Raji (cell line): ENCODE data around the gene VSTM2B.

Experiments used
- POLR2A ChIP-seq: IDR thresholded peaks from 2 replicates; pipeline ENCODE4 v1.6.1; 2011; ENCODE audit warnings: low read depth, low read length, control low read depth; ENCODE audit not compliant: insufficient read depth

Gene VSTM2B

GRCh38 chr19:29552454-29553280 is 26.9 kb downstream of the VSTM2B start:
- TF ChIP-seq POLR2A: no peak

DNA sequence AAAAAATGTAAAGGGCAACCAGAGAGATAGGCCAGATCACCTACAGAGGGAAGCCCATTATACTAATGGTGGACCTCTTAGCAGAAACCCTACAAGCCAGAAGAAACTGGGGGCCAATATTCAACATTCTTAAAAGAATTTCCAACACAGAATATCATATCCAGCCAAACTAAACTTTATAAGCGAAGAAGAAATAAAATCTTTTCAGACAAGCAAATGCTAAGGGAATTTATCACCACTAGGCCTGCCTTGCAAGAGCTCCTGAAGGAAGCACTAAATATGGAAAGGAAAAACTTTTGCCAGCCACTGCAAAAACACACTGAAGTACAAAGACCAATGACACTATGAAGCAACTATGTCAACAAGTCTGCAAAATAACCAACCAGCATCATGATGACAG is 28.4 kb downstream of the VSTM2B start:
- TF ChIP-seq POLR2A: no peak

DNA sequence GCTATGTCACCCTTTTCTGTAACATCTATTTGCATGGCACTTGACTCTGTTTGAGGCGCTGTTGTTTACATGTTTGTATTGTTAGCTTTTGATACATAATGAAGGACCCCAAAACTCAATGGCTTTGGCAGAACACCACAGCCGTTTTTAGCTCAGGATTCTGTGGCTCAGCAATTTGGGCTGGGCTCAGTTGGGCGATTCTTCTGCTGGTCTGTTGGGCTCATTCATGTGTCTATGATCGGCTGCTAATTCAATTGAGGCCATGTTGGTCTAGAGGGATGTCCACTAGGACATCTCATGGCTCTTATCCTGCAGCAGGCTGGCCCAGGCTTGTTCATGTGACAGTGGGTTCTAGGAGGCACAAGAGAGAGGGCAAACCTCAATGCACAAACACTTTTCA is 33.9 kb downstream of the VSTM2B start:
- TF ChIP-seq POLR2A: no peak

GRCh38 chr19:29560313-29561075 is 34.7 kb downstream of the VSTM2B start:
- TF ChIP-seq POLR2A: no peak

DNA sequence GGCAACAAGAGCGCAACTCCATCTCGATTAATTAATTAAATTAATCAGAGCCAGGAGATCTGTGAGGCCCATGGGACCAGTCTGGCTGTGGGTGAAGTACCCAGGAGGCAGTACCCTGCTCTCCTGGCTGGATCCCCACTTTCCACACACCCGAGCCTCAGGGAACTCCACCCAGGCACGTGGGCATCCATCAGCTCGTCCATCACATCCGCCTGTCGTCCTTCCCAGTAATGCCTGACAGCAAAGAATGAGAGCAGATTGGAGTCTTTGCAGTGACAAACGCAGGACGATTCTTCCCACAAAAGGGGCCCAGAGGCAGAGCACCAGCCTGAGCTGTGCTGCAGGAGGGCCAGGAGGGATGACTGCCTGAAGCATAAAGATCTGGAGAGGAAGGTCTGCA is 35.8 kb downstream of the VSTM2B start:
- no peak for TF ChIP-seq POLR2A

DNA sequence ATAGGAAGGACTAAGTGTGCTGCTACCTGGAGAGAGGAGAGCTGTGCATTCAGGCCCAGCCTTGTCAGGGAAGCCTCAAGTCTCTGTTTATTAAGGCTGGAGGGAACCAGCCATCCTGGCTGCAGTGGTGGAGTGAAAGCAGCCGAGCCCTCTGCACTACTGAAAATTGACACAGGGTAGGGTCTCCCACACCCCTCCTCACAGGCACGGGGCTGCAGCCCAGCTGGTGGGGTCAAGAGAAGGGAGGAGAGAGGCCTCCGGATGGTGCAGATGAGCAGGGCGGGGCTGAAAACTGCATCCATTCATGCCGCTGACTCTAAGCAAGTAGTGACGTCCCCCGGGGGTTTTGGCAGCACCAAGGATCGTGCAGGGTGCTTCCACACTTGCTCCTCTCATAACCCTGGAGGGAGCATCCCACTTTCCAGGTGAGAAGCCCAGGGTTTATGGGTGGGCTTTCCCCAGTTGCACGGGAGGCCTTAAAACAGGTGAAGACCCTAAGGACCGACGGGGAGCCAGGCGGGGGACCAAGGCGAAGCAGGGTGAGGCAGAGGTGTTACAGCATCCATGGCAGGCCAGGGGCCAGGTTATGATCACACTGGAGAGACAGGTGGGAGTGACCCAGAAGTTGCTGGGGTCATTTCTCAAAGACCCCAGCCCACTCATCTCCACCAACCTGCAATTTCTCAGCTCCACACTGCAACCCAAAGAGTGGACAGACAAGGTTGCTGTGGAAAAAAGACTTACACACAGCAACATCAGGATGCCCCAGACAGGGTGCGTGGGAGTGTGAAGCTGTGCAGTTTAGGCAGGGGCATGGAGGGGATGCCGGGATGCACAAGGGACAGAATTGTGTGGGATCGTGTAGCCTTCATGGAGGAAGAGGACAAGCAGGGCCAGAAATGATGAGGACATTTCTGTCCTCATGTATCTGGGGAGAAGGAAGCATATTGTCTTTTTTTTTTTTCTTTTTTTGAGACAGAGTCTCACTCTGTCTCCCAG is 36.8 kb downstream of the VSTM2B start:
- no peak for TF ChIP-seq POLR2A

- no peak for TF ChIP-seq POLR2A
Measured at GRCh38 chr19:29563486-29564101, 37.8 kb downstream of the VSTM2B start.

DNA sequence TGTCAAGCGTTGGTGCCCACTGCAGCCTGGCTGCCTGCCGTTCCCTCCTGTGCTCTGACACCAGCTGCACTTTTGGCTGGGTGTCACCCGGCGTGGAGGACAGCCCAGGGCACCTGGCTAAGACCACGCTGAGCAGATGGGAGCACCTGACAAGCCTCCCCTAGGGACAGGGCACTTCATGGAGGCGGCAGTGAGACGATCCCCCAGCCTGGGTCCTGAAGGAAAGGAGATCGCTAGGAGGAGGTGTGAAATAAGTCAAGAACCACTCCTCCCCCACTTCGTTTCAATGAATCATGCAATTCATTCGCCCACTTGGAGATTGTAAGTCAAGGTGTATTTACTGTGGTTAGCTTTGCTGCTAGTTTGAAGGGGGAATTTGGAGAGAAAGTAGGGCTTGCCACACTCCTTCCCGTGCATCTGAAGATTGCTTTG is 38.8 kb downstream of the VSTM2B start:
- no peak for TF ChIP-seq POLR2A

- TF ChIP-seq POLR2A: no peak
Measured at GRCh38 chr19:29565171-29565570, 39.4 kb downstream of the VSTM2B start.

GRCh38 chr19:29566496-29567054 is 40.8 kb downstream of the VSTM2B start:
- no peak for TF ChIP-seq POLR2A

GRCh38 chr19:29567366-29567915 is 41.6 kb downstream of the VSTM2B start:
- TF ChIP-seq POLR2A: no peak

GRCh38 chr19:29568036-29569025 is 42.5 kb downstream of the VSTM2B start:
- no peak for TF ChIP-seq POLR2A
